HPDE6-E6E7 (cell line): ENCODE measurements around the gene MPND.

Experiments
- DNase-seq: peaks from one replicate; pipeline ENCODE4 v3.0.0; 2011; ENCODE audit warnings: missing footprints; ENCODE audit errors: extremely low spot score

MPND gene

DNA sequence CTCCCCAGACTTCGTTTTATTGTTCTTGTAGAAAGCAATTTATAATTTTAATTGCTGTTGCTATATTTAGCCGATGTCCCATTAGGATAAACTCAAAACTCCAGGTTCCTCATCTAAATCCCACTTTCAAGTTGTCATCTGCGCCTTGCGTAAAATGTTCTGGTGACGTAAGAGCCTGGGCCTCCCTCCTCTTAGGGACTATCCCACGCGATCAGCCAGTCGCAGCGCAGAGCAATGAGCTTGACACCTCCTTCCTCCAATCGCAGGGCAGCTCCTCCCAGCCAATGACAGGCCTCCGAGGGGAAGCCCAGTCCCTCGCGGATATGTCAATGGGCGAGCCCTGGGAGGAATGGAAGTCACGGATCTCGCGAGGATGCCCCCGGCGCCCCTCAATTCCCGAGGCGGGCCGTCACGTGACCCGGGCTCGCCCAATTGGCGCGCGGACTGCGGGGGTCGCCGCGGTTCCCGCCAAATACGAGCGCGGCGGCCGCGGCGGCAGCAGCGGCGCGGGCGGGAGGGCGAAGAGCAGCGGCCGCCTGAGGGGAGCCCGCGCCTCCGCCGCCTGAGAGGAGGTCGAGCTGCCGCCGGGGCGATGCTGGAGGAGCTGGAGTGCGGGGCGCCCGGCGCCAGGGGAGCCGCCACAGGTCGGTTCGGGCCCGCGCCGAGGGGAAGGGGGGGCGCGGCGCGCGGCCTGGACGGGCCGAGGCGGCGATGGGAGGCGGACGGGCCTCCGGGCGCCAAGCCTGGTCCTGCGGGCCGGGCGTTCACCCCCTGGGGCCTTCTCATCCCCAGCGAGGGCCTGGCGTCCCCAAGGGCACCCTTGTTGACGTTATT is 59.0 kb downstream of the MPND start, which contains the start of gene CHAF1A:
Gene CHAF1A (plus strand): TSS at position 470 of the 834 bp plus-strand sequence. CDS start 123 bp downstream, at position 593.
- peak; percentile 100 for DNase-seq

DNA sequence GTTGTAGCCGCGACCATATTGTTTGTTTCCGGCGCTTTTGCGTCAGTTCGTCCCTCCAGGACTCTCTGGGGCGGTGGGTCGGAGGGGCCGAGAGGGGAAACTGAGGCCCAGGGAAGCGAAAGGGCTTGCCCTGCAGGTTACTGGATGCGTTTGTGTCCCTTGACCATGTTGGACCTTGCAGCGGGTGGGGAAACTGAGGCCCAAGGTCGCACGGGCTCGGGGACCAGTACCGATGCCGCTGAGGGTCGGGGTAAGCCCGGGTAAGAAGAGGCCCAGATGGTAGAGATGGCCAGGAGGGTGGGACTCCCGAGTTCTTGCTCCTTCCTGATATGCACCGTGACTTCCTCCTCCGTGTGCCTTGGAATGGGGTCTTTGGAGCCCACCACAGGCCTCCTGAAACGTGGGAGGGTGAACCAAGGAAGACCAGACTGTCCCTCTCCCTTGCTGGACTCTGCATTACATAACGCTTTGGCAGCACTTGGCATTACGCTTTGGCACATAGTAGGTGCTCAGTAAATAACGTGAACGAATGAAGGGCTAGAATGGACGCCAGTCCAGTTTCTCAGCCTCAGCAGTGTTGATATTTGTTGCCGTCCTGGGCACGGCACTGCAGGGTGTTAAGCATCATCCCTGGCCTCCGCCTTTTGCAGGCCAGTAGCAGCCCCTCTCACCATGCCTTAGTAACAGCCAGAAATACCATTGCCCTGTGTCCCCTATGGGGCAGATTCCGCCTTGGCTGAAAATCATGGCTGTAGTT is 59.8 kb downstream of the MPND start:
- no peak for DNase-seq

DNA sequence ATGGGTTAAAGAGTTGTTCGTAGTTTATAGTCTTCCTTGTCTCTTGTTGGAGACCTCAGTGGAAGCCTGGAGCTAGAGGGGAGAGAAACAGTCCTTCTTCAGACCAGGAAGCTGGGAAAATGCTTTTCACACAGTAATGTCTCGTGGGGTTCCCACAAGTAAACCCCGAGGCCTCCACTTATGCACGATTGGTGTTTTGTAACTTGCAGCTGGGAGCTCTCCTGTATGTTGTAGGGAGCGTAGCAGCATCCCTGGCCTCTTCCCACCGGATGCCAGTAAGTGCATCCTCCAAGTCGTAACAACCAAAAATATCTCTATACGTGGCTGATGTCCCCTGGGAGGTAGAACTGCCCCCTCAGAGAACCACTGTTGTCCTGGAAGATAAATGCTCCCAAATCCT is 62.6 kb downstream of the MPND start:
- no peak for DNase-seq

DNA sequence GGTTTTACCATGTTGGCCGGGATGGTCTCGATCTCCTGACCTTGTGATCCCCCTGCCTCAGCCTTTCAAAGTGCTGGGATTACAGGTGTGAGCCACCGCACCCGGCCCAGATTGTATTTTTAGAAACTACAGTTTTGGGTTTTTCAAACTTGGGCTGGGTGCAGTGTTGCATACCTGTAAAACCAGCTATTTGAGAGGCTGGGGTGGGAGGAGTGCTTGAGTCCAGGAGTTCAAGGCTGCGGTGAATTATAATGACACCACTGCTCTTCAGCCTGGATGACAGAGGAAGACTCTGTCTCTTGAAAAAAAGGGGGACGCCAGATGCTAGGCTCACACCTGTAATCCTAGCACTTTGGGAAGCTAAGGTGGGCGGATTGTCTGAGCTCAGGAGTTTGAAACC is 63.3 kb downstream of the MPND start:
- DNase-seq, result no peak

DNA sequence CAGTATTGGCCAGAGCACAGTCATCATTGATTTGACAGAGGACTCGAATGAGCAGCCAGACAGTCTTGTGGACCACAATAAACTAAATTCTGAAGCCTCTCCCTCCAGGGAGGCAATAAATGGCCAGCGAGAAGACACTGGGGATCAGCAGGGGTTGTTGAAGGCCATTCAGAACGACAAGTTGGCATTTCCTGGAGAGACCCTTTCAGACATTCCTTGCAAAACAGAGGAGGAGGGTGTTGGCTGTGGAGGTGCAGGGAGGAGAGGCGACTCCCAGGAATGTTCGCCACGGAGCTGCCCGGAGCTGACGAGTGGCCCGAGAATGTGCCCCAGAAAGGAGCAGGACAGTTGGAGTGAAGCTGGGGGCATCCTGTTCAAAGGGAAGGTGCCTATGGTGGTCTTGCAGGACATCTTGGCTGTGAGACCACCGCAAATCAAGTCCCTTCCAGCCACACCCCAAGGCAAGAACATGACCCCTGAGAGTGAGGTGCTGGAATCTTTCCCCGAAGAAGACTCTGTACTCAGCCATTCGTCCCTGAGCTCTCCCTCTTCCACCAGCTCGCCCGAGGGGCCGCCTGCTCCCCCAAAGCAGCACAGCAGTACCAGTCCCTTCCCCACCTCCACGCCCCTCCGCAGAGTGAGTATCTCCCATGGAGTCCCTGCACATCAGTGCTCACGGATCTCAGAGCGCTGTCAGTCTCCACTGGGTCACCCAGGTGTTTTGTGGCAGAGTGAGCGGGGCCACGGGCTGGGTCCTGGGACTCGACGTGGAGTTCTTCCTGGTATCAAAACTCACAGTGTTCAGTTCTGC is 66.0 kb downstream of the MPND start:
- no peak for DNase-seq
